Measurements from ENCODE around the gene RLIM. TPM values are rescaled to one million over a fixed set of nuclear protein-coding genes. Genes with fewer than 3 reads are reported as not detected.

RLIM gene
- total RNA-seq (2014; rRNA removed; shearing (Covaris generic)), result 33.3 and 38.7 TPM in 2 replicates

GRCh38 chrX:74614093-74614909 lies at the start of gene RLIM:
RLIM (minus strand) TSS chrX:74614624; CDS start chrX:74595977, 18,647 bp downstream.

Other genes starting within 250 kb of the RLIM start
- gene SLC16A2, start 193.1 kb downstream of the RLIM start, total RNA-seq (2014; rRNA removed; shearing (Covaris generic)), result 0.11 and 0.53 TPM in 2 replicates